AG04450 (cell line): ENCODE data around the gene ELP2. TPM values are rescaled to one million over a fixed set of nuclear protein-coding genes. Genes with fewer than 3 reads are reported as not detected.
"Not testable (repeated sequence)": the region's sequence is repeated elsewhere in the genome, so short reads cannot be mapped to it uniquely, and the experiment has no call there.

Experiments
- CTCF ChIA-PET: fragments of 300-600, 350-600 bp; formaldehyde crosslinking; extraction: SDS; loops from one replicate; lab custom pipeline; 2022; ENCODE audit warnings: antibody characterized with exemption, inconsistent platforms; lab: Charles Lee
- POLR2A ChIA-PET: fragments of 350-600 bp; formaldehyde crosslinking; extraction: SDS; loops from one replicate; lab custom pipeline; 2021; ENCODE audit warnings: antibody characterized with exemption, inconsistent platforms; lab: Yijun Ruan, JAX
- DNase-seq: peaks from one replicate; pipeline ENCODE4 v3.0.0-alpha.2; 2011; ENCODE audit warnings: low read depth, low spot score
- H3K27ac ChIP-seq: one replicate; pipeline ENCODE4 v1.5.1; 2012; ENCODE audit warnings: low read depth, low read length, control low read depth
- H3K27me3 ChIP-seq: one replicate; pipeline ENCODE4 v1.6.0; 2012; ENCODE audit warnings: low read length; ENCODE audit not compliant: control insufficient read depth, insufficient read depth
- H3K4me3 ChIP-seq: 2 replicates; pipeline ENCODE4 v1.5.1; 2011; ENCODE audit warnings: mild to moderate bottlenecking, low read depth, low read length, control low read depth
- H3K9me3 ChIP-seq: 2 replicates; pipeline ENCODE4 v1.5.1; 2012; ENCODE audit warnings: low read length; ENCODE audit not compliant: control insufficient read depth, insufficient read depth
- CTCF ChIP-seq: IDR thresholded peaks from 2 replicates; pipeline ENCODE4 v1.5.1; 2011; ENCODE audit warnings: low read depth, low read length, control low read depth, inconsistent platforms
- polyA plus RNA-seq: library from polyadenylated mRNA; depleted of rRNA; stranded (reverse); fragments of >200 nt; gene quantifications from 2 replicates; pipeline ENCODE4 v1.2.3, GENCODE V29; 2011

Gene ELP2
- polyA plus RNA-seq, 1 experiment: 122 TPM

- Histone ChIP-seq H3K4me3 (no peak overlapping the region), H3K9me3 (peaks cover 7% of the 10 kb centered on the region; the same call in 1 of the 2 replicates), H3K27me3 (peaks cover 4% of the 10 kb centered on the region), H3K27ac (no peak overlapping the region)
- TF ChIP-seq CTCF: no peak
- ChIA-PET CTCF (interaction anchor here (1.3 to 1.7 kb wide), 3 partner anchors 10 to 198 kb away, joined by 4 to 13 read pairs (median 4); no protein-coding TSS in a partner anchor), POLR2A (no interaction called here)
- DNase-seq: no peak
These were observed 43.5 kb upstream of the ELP2 start for GRCh38 chr18:36086186-36086585.

- no peak overlapping the region for H3K4me3 ChIP-seq
- DNase-seq: no peak
- CTCF ChIA-PET: interaction anchor here (1.2 kb wide), 1 partner anchor 8 kb away, joined by 5 read pairs; no protein-coding TSS in a partner anchor
- H3K27me3 ChIP-seq: peaks cover 4% of the 10 kb centered on the region
- peaks cover 7% of the 10 kb centered on the region; the same call in 1 of the 2 replicates for H3K9me3 ChIP-seq
- H3K27ac ChIP-seq: no peak overlapping the region
- no peak for TF ChIP-seq CTCF
- POLR2A ChIA-PET: no interaction called here
These were observed 41.4 kb upstream of the ELP2 start for GRCh38 chr18:36088256-36088655.

GRCh38 chr18:36089001-36089400 is 40.7 kb upstream of the ELP2 start:
- no peak for TF ChIP-seq CTCF

GRCh38 chr18:36092116-36092515 is 37.6 kb upstream of the ELP2 start:
- POLR2A ChIA-PET: interaction anchor here (0.7 kb wide), 1 partner anchor 505 kb away, joined by 4 read pairs; no protein-coding TSS in a partner anchor
- DNase-seq, H3K9me3 ChIP-seq, H3K27me3 ChIP-seq, H3K27ac ChIP-seq, H3K4me3 ChIP-seq: not testable (repeated sequence)
- CTCF ChIA-PET: interaction anchor here (0.6 to 1.4 kb wide), 5 partner anchors 74 to 795 kb away, joined by 3 to 4 read pairs (median 3); no protein-coding TSS in a partner anchor

More at GRCh38 chr18:36089001-36089400, 40.7 kb upstream of the ELP2 start:
- CTCF ChIA-PET: no interaction called here
- DNase-seq: no peak
- H3K9me3 ChIP-seq: peaks cover 7% of the 10 kb centered on the region; the same call in 1 of the 2 replicates
- H3K27me3 ChIP-seq: peaks cover 4% of the 10 kb centered on the region
- H3K4me3 ChIP-seq: no peak overlapping the region
- POLR2A ChIA-PET: no interaction called here
- H3K27ac ChIP-seq: no peak overlapping the region

GRCh38 chr18:36094431-36094830 is 35.3 kb upstream of the ELP2 start:
- TF ChIP-seq CTCF: no peak
- no peaks in the 10 kb centered on the region for H3K27me3 ChIP-seq
- CTCF ChIA-PET: interaction anchor here (2.4 to 3.3 kb wide), 4 partner anchors 15 to 195 kb away, joined by 7 to 148 read pairs (median 16); no protein-coding TSS in a partner anchor
- DNase-seq: no peak
- no peak overlapping the region for H3K4me3 ChIP-seq
- no peak overlapping the region for H3K27ac ChIP-seq
- POLR2A ChIA-PET: no interaction called here
- H3K9me3 ChIP-seq: no peaks in the 10 kb centered on the region
